Measurements from ENCODE around the gene BMP15. TPM values are rescaled to one million over a fixed set of nuclear protein-coding genes. Genes with fewer than 3 reads are reported as not detected.

Gene BMP15
- total and polyA plus RNA-seq, 3 experiments from 2014 or later: not detected

DNA sequence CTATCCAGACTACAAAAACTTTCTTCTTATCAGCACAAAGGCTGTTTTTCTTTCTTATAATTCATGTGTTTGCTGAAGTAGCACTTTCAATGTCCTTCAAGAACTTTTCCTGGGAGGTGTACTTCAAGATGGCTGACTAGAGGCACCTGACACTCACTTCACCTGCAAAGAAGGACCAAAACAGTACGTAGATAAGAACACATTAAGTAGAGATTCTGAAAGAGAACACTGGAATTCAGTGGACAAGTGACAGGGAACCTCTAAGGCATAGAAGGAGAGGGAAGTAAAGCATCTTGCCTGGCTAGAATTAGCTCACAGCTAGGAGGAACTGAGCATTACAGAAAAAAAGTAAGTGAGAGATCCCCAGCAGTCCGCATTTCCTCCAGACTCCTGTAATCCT is 21.7 kb upstream of the BMP15 start:
- Histone ChIP-seq H3K27ac (ENCODE audit: low read depth, low read length) (no peak overlapping the region), H3K4me1 (ENCODE audit: insufficient read depth, low read length) (no peaks in the 10 kb centered on the region), H3K4me3 (ENCODE audit: low read length) (no peak overlapping the region), H3K27me3 (ENCODE audit: insufficient read depth, low read length, poor library complexity, severe bottlenecking) (no peaks in the 10 kb centered on the region), H3K36me3 (ENCODE audit: insufficient read depth, low read length) (no peaks in the 10 kb centered on the region), H3K9me3 (ENCODE audit: low read length) (no peaks in the 10 kb centered on the region)
- ChIA-PET CTCF (no interaction called here), POLR2A (no interaction called here)
- peaks cover 8 to 20% of the 10 kb centered on the region in 2 donors for H3K27me3 Mint-ChIP-seq
- no peak overlapping the region for H3K27ac Mint-ChIP-seq
- H3K36me3 Mint-ChIP-seq: peaks cover 0 to 2% (median 0%) of the 10 kb centered on the region in 3 donors
- H3K9me3 Mint-ChIP-seq: peaks cover 0 to 2% (median 0%) of the 10 kb centered on the region in 5 donors
- H3K4me3 Mint-ChIP-seq: no peak overlapping the region
- no peak for DNase-seq
- H3K4me1 Mint-ChIP-seq: no peaks in the 10 kb centered on the region

DNA sequence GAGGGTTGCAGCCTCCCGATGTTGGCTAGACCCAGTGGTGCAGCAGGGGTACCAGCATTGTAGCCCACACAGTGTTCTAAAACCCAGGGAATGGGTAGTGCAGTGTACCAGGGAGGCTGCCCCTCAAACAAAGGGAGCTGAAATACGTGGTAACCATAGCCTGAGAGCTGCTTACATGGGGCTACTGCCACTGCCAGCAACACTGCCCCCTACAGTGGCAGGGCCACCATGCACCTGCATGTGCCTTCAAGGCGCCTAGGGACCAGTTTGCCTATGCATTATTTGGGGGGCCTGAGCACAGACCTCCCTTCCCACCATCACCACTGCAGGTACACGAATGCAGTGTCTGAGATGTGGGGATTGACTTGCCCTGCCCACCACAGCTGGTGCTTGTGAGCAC is 21.0 kb upstream of the BMP15 start:
- Histone ChIP-seq H3K4me3 (ENCODE audit: low read length) (no peak overlapping the region), H3K27ac (ENCODE audit: low read depth, low read length) (no peak overlapping the region), H3K4me1 (ENCODE audit: insufficient read depth, low read length) (no peaks in the 10 kb centered on the region), H3K9me3 (ENCODE audit: low read length) (no peaks in the 10 kb centered on the region), H3K36me3 (ENCODE audit: insufficient read depth, low read length) (no peaks in the 10 kb centered on the region), H3K27me3 (ENCODE audit: insufficient read depth, low read length, poor library complexity, severe bottlenecking) (no peaks in the 10 kb centered on the region)
- no peak overlapping the region for H3K27ac Mint-ChIP-seq
- no peak for DNase-seq
- peaks cover 0 to 2% (median 0%) of the 10 kb centered on the region in 5 donors for H3K9me3 Mint-ChIP-seq
- no peaks in the 10 kb centered on the region for H3K4me1 Mint-ChIP-seq
- CTCF ChIA-PET: no interaction called here
- POLR2A ChIA-PET: no interaction called here
- H3K4me3 Mint-ChIP-seq: no peak overlapping the region
- H3K27me3 Mint-ChIP-seq: peaks cover 8 to 23% of the 10 kb centered on the region in 2 donors
- H3K36me3 Mint-ChIP-seq: peaks cover 0 to 2% (median 0%) of the 10 kb centered on the region in 3 donors

DNA sequence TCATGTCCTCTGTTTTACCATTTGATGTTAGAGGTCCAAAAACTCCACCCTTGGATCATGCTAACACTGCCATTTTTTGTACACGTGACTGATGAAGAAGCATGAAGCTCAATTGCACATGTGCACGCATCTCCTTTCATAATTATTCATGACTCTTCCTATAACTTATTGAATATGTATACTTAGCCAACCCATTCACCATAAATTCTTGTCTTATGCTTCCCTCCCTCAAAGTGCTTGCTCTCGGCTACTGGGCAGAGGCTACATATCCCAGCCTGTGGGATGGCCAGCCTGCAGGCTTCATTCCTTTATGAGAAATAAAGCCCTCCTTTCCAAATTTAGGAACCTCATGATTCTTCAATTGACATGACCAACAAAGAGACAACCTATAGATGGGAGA is 17.5 kb upstream of the BMP15 start:
- Mint-ChIP-seq H3K27ac (peak overlapping the region in 1 of 8 donors; percentile 27), H3K4me1 (no peaks in the 10 kb centered on the region), H3K4me3 (no peak overlapping the region), H3K36me3 (peaks cover 0 to 2% (median 0%) of the 10 kb centered on the region in 3 donors), H3K9me3 (peaks cover 0 to 2% (median 0%) of the 10 kb centered on the region in 5 donors), H3K27me3 (peaks cover 12 to 18% of the 10 kb centered on the region in 2 donors)
- Histone ChIP-seq H3K4me3 (ENCODE audit: low read length) (no peak overlapping the region), H3K36me3 (ENCODE audit: insufficient read depth, low read length) (no peaks in the 10 kb centered on the region), H3K27ac (ENCODE audit: low read depth, low read length) (no peak overlapping the region), H3K9me3 (ENCODE audit: low read length) (no peaks in the 10 kb centered on the region), H3K4me1 (ENCODE audit: insufficient read depth, low read length) (no peaks in the 10 kb centered on the region), H3K27me3 (ENCODE audit: insufficient read depth, low read length, poor library complexity, severe bottlenecking) (no peaks in the 10 kb centered on the region)
- POLR2A ChIA-PET: no interaction called here
- CTCF ChIA-PET: no interaction called here
- DNase-seq: no peak

DNA sequence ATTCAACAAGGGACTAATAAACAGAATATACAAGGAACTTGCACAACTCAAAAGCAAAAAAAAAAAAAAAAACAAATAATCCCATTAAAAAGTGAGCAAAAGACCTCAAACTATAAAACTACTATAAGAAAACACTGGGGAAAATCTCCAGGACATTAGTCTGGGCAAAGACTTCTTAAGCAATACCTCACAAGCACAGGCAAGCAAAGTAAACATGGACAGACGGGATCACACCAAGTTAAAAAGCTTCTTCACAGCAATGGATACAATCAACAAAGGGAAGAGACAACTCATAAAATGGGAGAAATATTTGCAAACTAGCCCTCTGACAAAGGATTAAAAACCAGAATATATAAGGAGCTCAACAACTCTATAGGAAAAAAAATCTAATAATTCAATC is 17.1 kb upstream of the BMP15 start:
- no peaks in the 10 kb centered on the region for H3K9me3 ChIP-seq (ENCODE audit: low read length)
- Mint-ChIP-seq H3K27me3 (peaks cover 12 to 18% of the 10 kb centered on the region in 2 donors), H3K36me3 (peaks cover 0 to 2% (median 0%) of the 10 kb centered on the region in 3 donors), H3K9me3 (peaks cover 0 to 2% (median 0%) of the 10 kb centered on the region in 5 donors), H3K27ac (no peak overlapping the region), H3K4me1 (no peaks in the 10 kb centered on the region), H3K4me3 (no peak overlapping the region)
- no peak overlapping the region for H3K27ac ChIP-seq (ENCODE audit: low read depth, low read length)
- DNase-seq: no peak
- H3K4me3 ChIP-seq (ENCODE audit: low read length): no peak overlapping the region
- POLR2A ChIA-PET: no interaction called here
- no peaks in the 10 kb centered on the region for H3K27me3 ChIP-seq (ENCODE audit: insufficient read depth, low read length, poor library complexity, severe bottlenecking)
- H3K36me3 ChIP-seq (ENCODE audit: insufficient read depth, low read length): no peaks in the 10 kb centered on the region
- CTCF ChIA-PET: no interaction called here
- H3K4me1 ChIP-seq (ENCODE audit: insufficient read depth, low read length): no peaks in the 10 kb centered on the region

DNA sequence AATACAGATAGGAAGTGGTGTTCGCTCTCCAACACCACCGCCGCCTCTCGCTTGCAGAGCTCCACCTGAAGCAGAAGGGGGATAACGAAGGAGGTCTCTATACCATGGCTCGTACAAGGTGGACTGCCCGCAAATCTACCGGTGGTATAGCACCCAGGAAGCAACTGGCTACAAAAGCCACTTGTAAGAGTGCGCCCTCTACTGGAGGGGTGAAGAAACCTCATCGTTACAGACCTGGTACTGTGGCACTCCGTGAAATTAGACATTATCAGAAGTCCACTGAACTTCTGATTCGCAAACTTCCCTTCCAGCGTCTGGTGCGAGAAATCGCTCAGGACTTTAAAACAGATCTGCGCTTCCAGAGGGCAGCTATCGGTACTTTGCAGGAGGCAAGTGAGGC is 5.2 kb upstream of the BMP15 start:
- no peak overlapping the region for H3K27ac ChIP-seq (ENCODE audit: low read depth, low read length)
- no peak overlapping the region for H3K4me3 Mint-ChIP-seq
- no peaks in the 10 kb centered on the region for H3K4me1 ChIP-seq (ENCODE audit: insufficient read depth, low read length)
- H3K27ac Mint-ChIP-seq: no peak overlapping the region
- H3K36me3 ChIP-seq (ENCODE audit: insufficient read depth, low read length): no peaks in the 10 kb centered on the region
- H3K9me3 Mint-ChIP-seq: no peaks in the 10 kb centered on the region
- peaks cover 2 to 15% of the 10 kb centered on the region in 2 donors for H3K27me3 Mint-ChIP-seq
- CTCF ChIA-PET: no interaction called here
- H3K4me3 ChIP-seq (ENCODE audit: low read length): no peak overlapping the region
- POLR2A ChIA-PET: no interaction called here
- H3K36me3 Mint-ChIP-seq: no peaks in the 10 kb centered on the region
- no peak for DNase-seq
- H3K9me3 ChIP-seq (ENCODE audit: low read length): no peaks in the 10 kb centered on the region
- no peaks in the 10 kb centered on the region for H3K27me3 ChIP-seq (ENCODE audit: insufficient read depth, low read length, poor library complexity, severe bottlenecking)
- H3K4me1 Mint-ChIP-seq: no peaks in the 10 kb centered on the region

DNA sequence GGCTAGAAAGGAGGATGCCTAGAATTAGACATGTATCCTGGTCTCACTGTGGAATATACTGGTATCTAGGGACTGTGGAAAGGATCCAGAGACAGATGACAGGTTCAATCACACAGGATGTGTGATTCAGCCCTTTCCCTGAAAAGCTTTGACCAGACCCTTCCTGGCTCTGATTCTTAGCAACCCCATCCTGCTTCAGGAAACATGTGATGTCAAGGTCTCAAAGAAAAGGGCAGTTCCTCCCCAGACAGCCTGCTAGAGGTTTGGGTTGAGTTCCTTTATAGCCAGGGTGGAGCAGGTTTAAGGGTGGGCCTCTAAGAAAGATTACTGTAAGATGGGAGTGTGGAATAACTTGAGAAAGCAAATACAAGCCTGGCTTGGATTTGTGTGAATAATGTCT is 3.0 kb downstream of the BMP15 start:
- Histone ChIP-seq H3K27ac (ENCODE audit: low read depth, low read length) (no peak overlapping the region), H3K27me3 (ENCODE audit: insufficient read depth, low read length, poor library complexity, severe bottlenecking) (no peaks in the 10 kb centered on the region), H3K4me1 (ENCODE audit: insufficient read depth, low read length) (no peaks in the 10 kb centered on the region), H3K36me3 (ENCODE audit: insufficient read depth, low read length) (no peaks in the 10 kb centered on the region), H3K9me3 (ENCODE audit: low read length) (no peaks in the 10 kb centered on the region), H3K4me3 (ENCODE audit: low read length) (no peak overlapping the region)
- Mint-ChIP-seq H3K36me3 (no peaks in the 10 kb centered on the region), H3K4me3 (no peak overlapping the region), H3K4me1 (no peaks in the 10 kb centered on the region), H3K27me3 (peaks cover 0 to 5% of the 10 kb centered on the region in 2 donors), H3K27ac (no peak overlapping the region), H3K9me3 (no peaks in the 10 kb centered on the region)
- ChIA-PET POLR2A (no interaction called here), CTCF (no interaction called here)
- no peak for DNase-seq

DNA sequence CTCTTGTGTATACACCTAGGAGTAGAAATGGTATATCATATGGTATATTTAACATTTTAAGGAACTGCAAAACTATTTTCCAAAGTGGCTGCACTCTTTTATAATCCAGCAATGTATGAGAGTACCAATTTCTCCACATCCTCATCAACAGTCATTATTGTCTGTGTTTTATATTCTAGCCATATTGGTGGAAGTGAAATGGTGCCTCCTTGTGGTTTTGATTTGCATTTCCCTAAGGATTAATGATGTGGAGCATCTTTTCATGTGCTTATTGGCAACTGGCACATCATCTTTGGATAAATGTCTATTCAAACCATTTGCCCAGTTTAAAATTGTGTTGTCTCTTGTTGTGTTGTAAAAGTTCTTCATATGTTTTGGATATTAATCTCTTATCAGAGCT is 9.6 kb downstream of the BMP15 start:
- Histone ChIP-seq H3K36me3 (ENCODE audit: insufficient read depth, low read length) (no peaks in the 10 kb centered on the region), H3K4me3 (ENCODE audit: low read length) (no peak overlapping the region), H3K27me3 (ENCODE audit: insufficient read depth, low read length, poor library complexity, severe bottlenecking) (no peaks in the 10 kb centered on the region), H3K4me1 (ENCODE audit: insufficient read depth, low read length) (no peaks in the 10 kb centered on the region), H3K27ac (ENCODE audit: low read depth, low read length) (no peak overlapping the region), H3K9me3 (ENCODE audit: low read length) (no peaks in the 10 kb centered on the region)
- H3K9me3 Mint-ChIP-seq: no peaks in the 10 kb centered on the region
- H3K4me3 Mint-ChIP-seq: no peak overlapping the region
- H3K36me3 Mint-ChIP-seq: no peaks in the 10 kb centered on the region
- H3K27me3 Mint-ChIP-seq: peaks cover 0 to 7% of the 10 kb centered on the region in 2 donors
- no peak overlapping the region for H3K27ac Mint-ChIP-seq
- ChIA-PET CTCF (no interaction called here), POLR2A (no interaction called here)
- DNase-seq: no peak
- H3K4me1 Mint-ChIP-seq: no peaks in the 10 kb centered on the region

DNA sequence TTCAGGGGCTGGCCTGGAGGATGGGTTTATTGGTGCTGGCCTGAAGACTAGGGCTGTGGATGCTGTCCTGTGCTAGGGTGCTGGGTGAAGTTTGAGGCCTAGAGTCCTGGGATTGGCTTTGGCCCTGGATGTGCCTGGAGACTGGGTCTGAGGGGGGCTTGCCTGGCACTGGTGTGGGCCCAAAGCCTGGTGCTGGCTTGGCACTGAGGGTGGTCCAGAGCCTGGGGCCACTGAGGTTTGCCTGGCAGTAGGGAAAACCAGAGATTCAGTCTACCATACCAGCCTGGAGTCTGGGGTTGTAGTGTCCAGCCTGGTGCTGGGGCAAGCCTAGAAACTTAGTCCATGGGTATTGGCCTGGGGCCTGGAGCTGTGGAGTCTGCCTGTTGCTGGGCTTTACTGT is 16.6 kb downstream of the BMP15 start:
- CTCF ChIA-PET: no interaction called here
- POLR2A ChIA-PET: no interaction called here
- DNase-seq: no peak
- no peaks in the 10 kb centered on the region for H3K36me3 ChIP-seq (ENCODE audit: insufficient read depth, low read length)
- H3K27me3 ChIP-seq (ENCODE audit: insufficient read depth, low read length, poor library complexity, severe bottlenecking): no peaks in the 10 kb centered on the region
- Mint-ChIP-seq H3K4me3 (no peak overlapping the region), H3K36me3 (no peaks in the 10 kb centered on the region), H3K9me3 (no peaks in the 10 kb centered on the region), H3K4me1 (no peaks in the 10 kb centered on the region), H3K27ac (no peak overlapping the region), H3K27me3 (peaks cover 0 to 7% of the 10 kb centered on the region in 2 donors)
- H3K4me1 ChIP-seq (ENCODE audit: insufficient read depth, low read length): no peaks in the 10 kb centered on the region
- no peaks in the 10 kb centered on the region for H3K9me3 ChIP-seq (ENCODE audit: low read length)
- H3K27ac ChIP-seq (ENCODE audit: low read depth, low read length): no peak overlapping the region
- no peak overlapping the region for H3K4me3 ChIP-seq (ENCODE audit: low read length)

DNA sequence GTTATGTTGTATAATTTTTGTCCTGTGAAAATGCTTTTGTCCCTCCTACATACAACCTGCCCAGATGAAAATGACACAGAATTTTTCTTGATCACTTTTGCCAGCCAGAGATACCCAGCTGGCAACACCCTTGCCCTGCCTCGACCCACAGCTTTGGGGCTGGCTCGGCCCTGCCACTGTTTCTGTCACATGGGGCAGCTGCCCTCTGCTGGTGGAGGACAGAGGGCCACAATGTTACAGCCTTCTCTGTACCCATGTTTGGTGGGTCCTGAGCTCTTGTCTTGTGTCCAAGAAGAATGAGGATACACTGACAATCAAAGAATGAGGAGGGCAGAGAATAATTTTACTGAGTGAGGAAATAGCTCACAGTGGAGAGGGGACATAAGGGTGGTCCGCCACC is 31.1 kb downstream of the BMP15 start:
- no peaks in the 10 kb centered on the region for H3K36me3 ChIP-seq (ENCODE audit: insufficient read depth, low read length)
- ChIA-PET CTCF (no interaction called here), POLR2A (no interaction called here)
- no peaks in the 10 kb centered on the region for H3K4me1 Mint-ChIP-seq
- H3K9me3 Mint-ChIP-seq: no peaks in the 10 kb centered on the region
- H3K27me3 Mint-ChIP-seq: peaks cover 7 to 11% of the 10 kb centered on the region in 2 donors
- no peaks in the 10 kb centered on the region for H3K9me3 ChIP-seq (ENCODE audit: low read length)
- H3K27ac ChIP-seq (ENCODE audit: low read depth, low read length): no peak overlapping the region
- DNase-seq: no peak
- no peak overlapping the region for H3K4me3 ChIP-seq (ENCODE audit: low read length)
- H3K36me3 Mint-ChIP-seq: no peaks in the 10 kb centered on the region
- H3K27me3 ChIP-seq (ENCODE audit: insufficient read depth, low read length, poor library complexity, severe bottlenecking): no peaks in the 10 kb centered on the region
- H3K4me3 Mint-ChIP-seq: no peak overlapping the region
- H3K4me1 ChIP-seq (ENCODE audit: insufficient read depth, low read length): no peaks in the 10 kb centered on the region
- no peak overlapping the region for H3K27ac Mint-ChIP-seq
